HG03066 (cell line): ENCODE measurements around the gene TKFC.
A peak's percentile ranks its signal among the peaks of the same experiment; 100 is the strongest.

ENCODE experiments used
- ATAC-seq: cut with Tn5 transposase; IDR thresholded peaks from one replicate; pipeline ENCODE4 v1.9.1; 2021; ENCODE audit warnings: low read depth; ENCODE audit not compliant: unreplicated experiment

The TKFC gene

GRCh38 chr11:61310749-61311148, 22.3 kb upstream of the TKFC start:
- ATAC-seq: no peak

GRCh38 chr11:61315260-61315659, 17.8 kb upstream of the TKFC start:
- no peak for ATAC-seq

GRCh38 chr11:61325649-61326414, 7.2 kb upstream of the TKFC start:
- no peak for ATAC-seq

GRCh38 chr11:61327669-61328071, 5.4 kb upstream of the TKFC start:
- no peak for ATAC-seq

- ATAC-seq: no peak
These were observed 4.7 kb upstream of the TKFC start for GRCh38 chr11:61328351-61328750.

- no peak for ATAC-seq
These were observed 3.2 kb upstream of the TKFC start for GRCh38 chr11:61329871-61330270.

GRCh38 chr11:61331651-61332050, 1.4 kb upstream of the TKFC start:
- ATAC-seq: no peak

GRCh38 chr11:61332281-61332796, 689 bp upstream of the TKFC start:
- peak; percentile 9 for ATAC-seq

GRCh38 chr11:61333550-61334433, 764 bp downstream of the TKFC start:
- no peak for ATAC-seq

- no peak for ATAC-seq
These were observed 1.7 kb downstream of the TKFC start for GRCh38 chr11:61334434-61335354.

- no peak for ATAC-seq
These were observed 2.3 kb downstream of the TKFC start for GRCh38 chr11:61335355-61335710.

GRCh38 chr11:61336171-61336935, 3.3 kb downstream of the TKFC start:
- peak; percentile 44 for ATAC-seq

GRCh38 chr11:61337706-61338470, 4.9 kb downstream of the TKFC start:
- ATAC-seq: no peak

GRCh38 chr11:61338783-61339489, 5.9 kb downstream of the TKFC start:
- no peak for ATAC-seq

GRCh38 chr11:61339490-61339878, 6.5 kb downstream of the TKFC start:
- no peak for ATAC-seq

- ATAC-seq: no peak
These were observed 8.0 kb downstream of the TKFC start for GRCh38 chr11:61340979-61341378.

- no peak for ATAC-seq
These were observed 8.7 kb downstream of the TKFC start for GRCh38 chr11:61341706-61342105.

- ATAC-seq: no peak
These were observed 9.3 kb downstream of the TKFC start for GRCh38 chr11:61342207-61342803.
